Neutrophil (primary cell): ENCODE data around the gene C9orf152.

ENCODE experiments used
- H3K27ac ChIP-seq: fragments of 200-600 bp; sonication (generic); 2 replicates; pipeline ENCODE4 v1.5.1; 2016; ENCODE audit warnings: mild to moderate bottlenecking, moderate library complexity
- H3K27me3 ChIP-seq: fragments of 200-600 bp; sonication (generic); 2 replicates; pipeline ENCODE4 v1.6.0; 2016; ENCODE audit warnings: mild to moderate bottlenecking
- H3K36me3 ChIP-seq: fragments of 200-600 bp; sonication (generic); 2 replicates; pipeline ENCODE4 v1.5.1; 2017
- H3K4me1 ChIP-seq, 2 experiments: fragments of 200-600 bp in 1 of 2; sonication (generic) in 1 of 2; 1 replicate in 1 of 2; 2 replicates in 1 of 2; pipeline versions ENCODE4 v1.5.1 to v1.6.1; 2013 to 2016; ENCODE audit warnings: low read depth in 1 of 2, low read length in 1 of 2, mild to moderate bottlenecking in 1 of 2, moderate library complexity in 1 of 2; ENCODE audit not compliant: control insufficient read depth in 1 of 2, insufficient read depth in 1 of 2
- H3K4me3 ChIP-seq, 2 experiments: fragments of 200-600 bp in 1 of 2; sonication (generic) in 1 of 2; 1 replicate in 1 of 2; 2 replicates in 1 of 2; pipeline ENCODE4 v1.5.1; 2013 to 2016; ENCODE audit warnings: low read depth in 1 of 2, low read length in 1 of 2, mild to moderate bottlenecking in 1 of 2, moderate library complexity in 1 of 2
- H3K9me3 ChIP-seq: fragments of 200-600 bp; sonication (generic); 2 replicates; pipeline ENCODE4 v1.5.1; 2016
- CTCF ChIP-seq: fragments of 200-600 bp; sonication (generic); IDR thresholded peaks from 2 replicates; pipeline ENCODE4 v1.5.1; 2016; ENCODE audit warnings: antibody characterized with exemption

The C9orf152 gene

GRCh38 chr9:110189559-110190320 lies 18.2 kb downstream of the C9orf152 start:
- no peaks in the 10 kb centered on the region for H3K4me1 ChIP-seq
- no peak for TF ChIP-seq CTCF
- no peak overlapping the region for H3K4me3 ChIP-seq

GRCh38 chr9:110188991-110189390 lies 19.0 kb downstream of the C9orf152 start:
- no peak overlapping the region for H3K27ac ChIP-seq
- no peak for TF ChIP-seq CTCF
- H3K27me3 ChIP-seq: peaks cover 3% of the 10 kb centered on the region
- H3K4me3 ChIP-seq: no peak overlapping the region
- H3K36me3 ChIP-seq: no peaks in the 10 kb centered on the region
- H3K4me1 ChIP-seq: no peaks in the 10 kb centered on the region
- H3K9me3 ChIP-seq: no peaks in the 10 kb centered on the region

More at GRCh38 chr9:110189559-110190320, 18.2 kb downstream of the C9orf152 start:
- Histone ChIP-seq H3K27ac (no peak overlapping the region), H3K36me3 (no peaks in the 10 kb centered on the region), H3K9me3 (no peaks in the 10 kb centered on the region), H3K27me3 (peaks cover 3% of the 10 kb centered on the region)

GRCh38 chr9:110188101-110188500 lies 19.9 kb downstream of the C9orf152 start:
- Histone ChIP-seq H3K36me3 (no peaks in the 10 kb centered on the region), H3K4me3 (no peak overlapping the region), H3K27ac (no peak overlapping the region), H3K27me3 (no peaks in the 10 kb centered on the region), H3K4me1 (peaks cover 0 to 3% of the 10 kb centered on the region in 2 experiments), H3K9me3 (no peaks in the 10 kb centered on the region)
- no peak for TF ChIP-seq CTCF

- H3K4me1 ChIP-seq: peaks cover 0 to 5% of the 10 kb centered on the region in 2 experiments
- H3K27ac ChIP-seq: no peak overlapping the region
- H3K27me3 ChIP-seq: no peaks in the 10 kb centered on the region
- no peaks in the 10 kb centered on the region for H3K9me3 ChIP-seq
- no peak overlapping the region for H3K4me3 ChIP-seq
- TF ChIP-seq CTCF: no peak
- no peaks in the 10 kb centered on the region for H3K36me3 ChIP-seq
Observed at GRCh38 chr9:110187126-110187525, 20.8 kb downstream of the C9orf152 start.

- no peaks in the 10 kb centered on the region for H3K36me3 ChIP-seq
- no peak overlapping the region for H3K4me3 ChIP-seq
- TF ChIP-seq CTCF: no peak
- no peaks in the 10 kb centered on the region for H3K27me3 ChIP-seq
- no peaks in the 10 kb centered on the region for H3K9me3 ChIP-seq
- peaks cover 0 to 5% of the 10 kb centered on the region in 2 experiments for H3K4me1 ChIP-seq
- H3K27ac ChIP-seq: no peak overlapping the region
Observed at GRCh38 chr9:110186254-110186653, 21.7 kb downstream of the C9orf152 start.
